Neuron (in vitro differentiated cells): ENCODE measurements around the gene IFNA14.
"Not testable (repeated sequence)": the region's sequence is repeated elsewhere in the genome, so short reads cannot be mapped to it uniquely, and the experiment has no call there.

ENCODE experiments used
- H2AFZ ChIP-seq: one replicate; pipeline ENCODE4 v1.6.1; 2013; ENCODE audit warnings: low read depth, mild to moderate bottlenecking, inconsistent platforms, low read length, moderate library complexity
- H3K27me3 ChIP-seq: one replicate; pipeline ENCODE4 v1.6.1; 2013; ENCODE audit warnings: low read length; ENCODE audit not compliant: insufficient read depth
- H3K36me3 ChIP-seq: one replicate; pipeline ENCODE4 v1.6.1; 2013; ENCODE audit warnings: low read length; ENCODE audit not compliant: insufficient read depth
- H3K4me1 ChIP-seq: one replicate; pipeline ENCODE4 v1.6.1; 2013; ENCODE audit warnings: low read length; ENCODE audit not compliant: insufficient read depth
- H3K4me3 ChIP-seq: 2 replicates; pipeline ENCODE4 v1.5.1; 2013; ENCODE audit warnings: mild to moderate bottlenecking, low read length, moderate library complexity
- H3K9me3 ChIP-seq: one replicate; pipeline ENCODE4 v1.6.1; 2013; ENCODE audit warnings: low read length

Gene IFNA14

DNA sequence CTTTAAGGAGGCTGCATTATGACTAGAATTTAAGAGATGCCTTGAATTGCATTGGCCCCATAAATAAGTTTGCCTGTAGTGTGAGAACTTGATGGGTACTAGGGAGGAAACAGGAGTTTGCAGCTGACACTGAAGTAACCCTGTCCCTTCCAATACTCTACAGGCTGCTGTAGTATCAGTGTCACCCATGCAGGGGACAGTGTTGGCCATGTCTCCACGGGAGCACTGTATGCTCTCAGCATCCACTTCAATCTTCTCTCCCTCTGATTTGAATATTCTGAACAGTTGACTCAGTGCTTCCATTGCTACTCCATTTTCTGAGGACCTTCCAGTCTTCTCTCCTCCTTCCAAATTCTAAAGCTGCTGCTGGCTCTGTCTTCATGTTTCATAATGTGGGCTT is 11.4 kb upstream of the IFNA14 start:
- no peak overlapping the region for H2AFZ ChIP-seq
- no peaks in the 10 kb centered on the region for H3K36me3 ChIP-seq
- no peaks in the 10 kb centered on the region for H3K27me3 ChIP-seq
- H3K4me1 ChIP-seq, result peaks cover 3% of the 10 kb centered on the region
- H3K9me3 ChIP-seq, result no peaks in the 10 kb centered on the region
- H3K4me3 ChIP-seq, result no peak overlapping the region

DNA sequence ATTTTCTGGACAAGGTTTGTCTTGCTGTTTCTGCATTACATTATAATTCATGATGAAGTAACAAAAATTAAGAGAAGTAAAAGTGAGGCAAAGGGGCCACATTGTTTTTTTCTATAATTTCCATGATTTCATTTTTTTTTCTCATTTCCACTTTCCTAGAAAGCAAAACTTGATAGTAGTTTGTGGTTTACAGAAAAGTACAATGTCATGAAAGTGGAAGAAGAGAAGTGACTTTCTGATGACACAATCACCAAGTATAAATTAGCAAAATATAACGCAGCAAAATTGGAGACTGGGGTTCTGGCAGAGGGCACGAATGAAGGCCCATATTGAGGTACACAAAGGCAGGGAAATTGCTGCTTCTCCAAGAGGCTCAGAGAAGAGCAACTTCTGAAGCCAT is 5.0 kb upstream of the IFNA14 start:
- Histone ChIP-seq H3K36me3 (no peaks in the 10 kb centered on the region), H3K9me3 (no peaks in the 10 kb centered on the region), H3K4me3 (no peak overlapping the region), H3K4me1 (no peaks in the 10 kb centered on the region), H2AFZ (no peak overlapping the region), H3K27me3 (no peaks in the 10 kb centered on the region)

DNA sequence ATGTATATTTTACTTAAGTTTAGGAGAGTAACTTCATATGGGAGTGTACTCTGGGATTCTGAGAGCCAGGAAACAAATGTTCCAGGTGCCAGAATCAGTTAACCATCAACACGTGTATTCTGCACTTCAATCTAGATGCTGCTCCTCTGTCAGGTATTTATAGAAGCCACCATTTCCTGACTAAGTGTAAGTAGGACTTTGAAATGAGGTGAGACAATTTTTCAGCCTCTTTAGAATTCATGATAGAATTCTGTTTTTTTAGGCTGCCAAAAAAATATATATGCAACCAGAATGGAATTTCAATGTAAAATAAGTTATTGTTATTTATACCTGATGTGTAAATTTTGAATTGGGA is 3.5 kb downstream of the IFNA14 start:
- H3K9me3 ChIP-seq, H3K4me3 ChIP-seq, H3K27me3 ChIP-seq: not testable (repeated sequence)

DNA sequence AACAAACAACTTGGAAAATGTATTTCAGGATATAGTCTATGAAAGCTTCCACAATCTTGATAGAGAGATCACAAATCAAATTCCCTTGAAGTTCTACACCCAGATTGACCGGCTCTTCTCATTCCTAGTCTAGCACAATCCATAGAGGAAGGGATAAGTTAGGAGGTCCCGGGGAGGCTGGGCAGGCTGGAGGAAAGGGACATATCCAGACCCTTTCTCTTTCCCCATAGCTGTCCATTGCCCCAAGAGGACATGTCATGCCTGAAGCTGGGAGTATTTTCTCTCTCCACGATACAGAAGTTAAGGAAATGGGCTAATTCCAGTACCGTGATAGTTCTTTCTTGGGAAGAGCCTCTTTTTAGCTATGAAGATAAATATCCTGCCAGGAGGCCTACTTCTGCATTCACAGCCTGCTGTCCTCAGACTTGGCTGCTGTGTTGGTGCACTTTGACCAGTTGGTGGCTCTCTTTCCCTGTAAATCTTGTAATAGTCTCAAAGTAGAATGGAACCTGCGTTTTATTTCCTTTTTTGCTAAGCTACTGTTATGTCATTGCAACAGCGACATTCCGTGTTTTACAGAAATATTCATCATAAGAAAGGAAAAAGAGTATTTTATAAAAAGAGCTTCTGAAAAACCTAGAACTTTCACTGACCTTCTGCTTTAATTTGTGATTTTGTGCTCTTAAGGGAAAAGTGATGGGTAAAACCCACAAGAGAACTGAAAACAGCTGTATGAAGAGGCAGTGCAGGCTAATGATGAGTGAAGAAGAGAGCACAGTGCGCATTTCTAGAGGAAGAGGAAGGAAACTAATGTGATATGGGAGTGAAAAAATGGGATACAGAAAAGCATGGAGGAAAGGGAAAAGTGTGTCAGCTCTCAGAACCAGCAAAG is 4.1 kb downstream of the IFNA14 start:
- H3K9me3 ChIP-seq, H3K4me1 ChIP-seq, H3K36me3 ChIP-seq, H3K4me3 ChIP-seq, H2AFZ ChIP-seq, H3K27me3 ChIP-seq: not testable (repeated sequence)

More for the DNA sequence above, 3.5 kb downstream of the IFNA14 start:
- H3K36me3 ChIP-seq, H3K4me1 ChIP-seq, H2AFZ ChIP-seq: not testable (repeated sequence)

DNA sequence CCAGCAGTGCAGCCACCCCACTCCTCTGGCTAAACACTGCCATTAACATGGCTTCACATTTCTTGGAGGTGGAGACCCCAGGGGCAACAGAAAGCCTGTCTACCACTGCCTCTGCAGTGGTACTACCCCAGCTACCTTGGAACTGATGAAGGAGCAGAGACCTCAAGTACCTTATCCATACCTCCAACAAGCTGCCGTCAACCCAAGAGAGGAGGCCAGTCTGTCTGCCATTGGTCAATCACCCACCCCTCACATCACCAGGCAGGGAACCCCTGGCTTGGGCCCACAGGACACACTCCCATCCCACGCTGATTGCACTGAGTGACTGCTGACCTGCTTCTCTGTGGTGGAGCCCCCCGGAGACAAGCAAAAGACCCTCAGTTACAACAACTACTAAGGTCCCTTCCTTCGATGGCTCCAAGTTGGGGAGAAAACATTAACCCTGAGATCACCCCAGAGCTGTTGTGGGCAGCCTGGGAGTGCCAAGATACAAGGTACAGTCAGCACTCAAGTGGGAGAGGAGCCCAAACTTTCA is 5.6 kb downstream of the IFNA14 start:
- Histone ChIP-seq H3K4me1 (no peaks in the 10 kb centered on the region), H2AFZ (no peak overlapping the region), H3K4me3 (no peak overlapping the region), H3K9me3 (no peaks in the 10 kb centered on the region), H3K36me3 (no peaks in the 10 kb centered on the region), H3K27me3 (no peaks in the 10 kb centered on the region)

DNA sequence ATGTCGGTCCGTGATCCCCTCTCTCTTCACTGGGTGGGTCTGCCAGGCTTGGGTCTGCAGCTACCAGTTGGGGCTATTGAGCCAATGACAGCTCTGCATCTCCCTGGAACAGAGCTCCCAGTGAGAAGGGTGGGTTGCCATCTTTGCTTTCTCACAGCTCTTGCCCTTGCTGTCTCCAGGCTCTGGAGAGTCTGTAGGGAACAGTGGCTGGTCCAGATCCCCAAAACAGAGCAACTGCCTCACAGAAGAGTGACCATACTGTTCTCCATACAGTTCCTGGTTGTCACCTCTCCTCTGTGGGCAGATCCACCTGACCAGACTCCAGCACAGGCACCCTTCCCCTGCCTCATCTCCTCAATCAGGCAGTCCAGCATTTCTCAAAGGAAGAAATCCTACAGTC is 6.5 kb downstream of the IFNA14 start:
- H3K9me3 ChIP-seq, result no peaks in the 10 kb centered on the region
- H3K4me3 ChIP-seq, result no peak overlapping the region
- no peaks in the 10 kb centered on the region for H3K36me3 ChIP-seq
- no peak overlapping the region for H2AFZ ChIP-seq
- no peaks in the 10 kb centered on the region for H3K27me3 ChIP-seq
- no peaks in the 10 kb centered on the region for H3K4me1 ChIP-seq

DNA sequence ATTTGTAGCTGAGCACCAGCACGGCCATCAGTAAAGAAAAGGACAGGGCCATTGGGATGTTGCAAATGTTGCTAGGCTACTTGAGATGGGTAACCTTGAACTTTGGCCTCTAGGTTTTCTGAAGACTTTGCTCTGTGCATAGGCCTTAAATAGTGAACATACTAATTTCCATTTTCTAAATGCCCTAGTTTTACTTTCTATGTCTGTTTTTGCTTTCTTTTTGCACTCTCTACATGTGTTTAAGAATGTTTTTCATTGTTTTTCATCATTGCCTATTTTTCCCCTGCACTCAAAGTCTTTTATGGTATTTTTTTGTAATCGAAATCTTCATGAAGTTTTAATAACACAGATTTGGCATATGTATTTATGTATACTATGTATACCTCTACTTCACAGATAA is 11.7 kb downstream of the IFNA14 start, which contains the start of gene IFNA17:
TSS of gene IFNA17 (minus strand) at position 101 of the 400 bp plus-strand sequence. CDS start at position 52, 49 bp downstream.
- no peaks in the 10 kb centered on the region for H3K36me3 ChIP-seq
- no peak within 1 kb of the TSS for H2AFZ ChIP-seq

DNA sequence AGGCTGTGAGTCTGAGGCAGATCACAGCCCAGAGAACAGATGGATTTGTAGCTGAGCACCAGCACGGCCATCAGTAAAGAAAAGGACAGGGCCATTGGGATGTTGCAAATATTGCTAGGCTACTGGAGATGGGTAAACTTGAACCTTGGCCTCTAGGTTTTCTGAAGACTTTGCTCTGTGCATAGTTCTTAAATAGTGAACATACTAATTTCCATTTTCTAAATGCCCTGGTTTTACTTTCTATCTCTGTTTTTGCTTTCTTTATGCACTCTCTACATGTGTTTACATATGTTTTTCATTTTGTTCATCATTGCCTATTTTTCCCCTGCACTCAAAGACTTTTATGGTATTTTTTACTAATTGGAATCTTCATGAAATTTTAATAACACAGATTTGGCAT is 22.6 kb downstream of the IFNA14 start, which contains the start of gene IFNA16:
TSS of gene IFNA16 (minus strand) at position 101 of the 400 bp plus-strand sequence. CDS start at position 95, 6 bp downstream.
- not testable (repeated sequence) for H2AFZ ChIP-seq, H3K36me3 ChIP-seq, H3K4me3 ChIP-seq, H3K9me3 ChIP-seq, H3K27me3 ChIP-seq, H3K4me1 ChIP-seq

More for the DNA sequence above, 11.7 kb downstream of the IFNA14 start, which contains the start of gene IFNA17:
- no peaks in the 10 kb centered on the region for H3K4me1 ChIP-seq
- no peak within 1 kb of the TSS for H3K4me3 ChIP-seq
- H3K9me3 ChIP-seq, result no peaks in the 10 kb centered on the region
- no peaks in the 10 kb centered on the region for H3K27me3 ChIP-seq

DNA sequence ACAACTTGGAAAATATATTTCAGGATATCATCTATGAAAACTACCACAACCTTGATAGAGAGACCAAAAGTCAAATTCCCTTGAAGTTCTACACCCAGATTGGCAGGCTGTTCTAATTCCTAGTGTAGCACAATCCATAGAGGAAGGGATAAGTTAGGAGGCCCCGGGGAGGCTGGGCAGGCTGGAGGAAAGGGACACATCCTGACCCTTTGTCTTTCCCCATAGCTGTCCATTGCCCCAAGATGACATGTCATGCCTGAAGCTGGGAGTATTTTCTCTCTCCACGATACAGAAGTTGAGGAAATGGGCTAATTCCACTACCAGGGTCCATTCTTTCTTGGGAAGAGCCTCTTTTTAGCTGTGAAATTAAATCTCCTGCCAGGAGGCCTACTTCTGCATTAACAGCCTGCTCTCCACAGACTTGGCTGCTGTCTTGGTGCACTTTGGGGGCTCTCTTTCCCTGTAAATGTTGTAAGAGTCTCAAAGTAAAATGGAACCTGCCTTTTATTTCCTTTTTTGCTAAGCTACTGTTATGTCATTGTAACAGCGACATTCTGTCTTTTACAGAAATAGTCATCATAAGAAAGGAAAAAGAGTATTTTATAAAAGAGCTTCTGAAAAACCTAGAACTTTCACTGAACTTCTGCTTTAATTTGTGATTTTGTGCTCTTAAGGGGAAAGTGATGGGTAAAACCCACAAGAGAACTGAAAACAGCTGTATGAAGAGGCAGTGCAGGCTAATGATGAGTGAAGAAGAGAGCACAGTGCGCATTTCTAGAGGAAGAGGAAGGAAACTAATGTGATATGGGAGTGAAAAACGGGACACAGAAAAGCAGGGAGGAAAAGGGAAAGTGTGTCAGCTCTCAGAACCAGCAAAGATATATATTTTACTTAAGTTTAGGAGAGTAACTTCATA is 26.1 kb downstream of the IFNA14 start:
- not testable (repeated sequence) for H3K36me3 ChIP-seq, H3K27me3 ChIP-seq, H3K4me3 ChIP-seq, H2AFZ ChIP-seq, H3K4me1 ChIP-seq, H3K9me3 ChIP-seq

DNA sequence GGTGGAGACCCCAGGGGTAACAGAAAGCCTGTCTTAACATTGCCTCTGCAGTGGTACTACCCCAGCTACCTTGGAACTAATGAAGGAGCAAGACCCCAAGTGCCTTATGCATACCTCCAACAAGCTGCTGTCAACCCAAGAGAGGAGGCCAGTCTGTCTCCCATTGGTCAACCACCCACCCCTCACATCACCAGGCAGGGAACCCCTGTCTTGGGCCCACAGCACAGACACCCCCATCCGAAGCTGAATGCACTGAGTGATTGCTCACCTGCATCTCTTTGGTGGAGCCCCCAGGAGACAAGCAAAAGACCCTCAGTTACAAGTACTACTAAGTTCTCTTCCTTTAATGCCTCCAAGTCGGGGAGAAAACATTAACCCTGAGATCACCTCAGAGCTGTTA is 27.6 kb downstream of the IFNA14 start:
- H3K4me1 ChIP-seq, H3K27me3 ChIP-seq, H2AFZ ChIP-seq, H3K9me3 ChIP-seq, H3K36me3 ChIP-seq, H3K4me3 ChIP-seq: not testable (repeated sequence)

DNA sequence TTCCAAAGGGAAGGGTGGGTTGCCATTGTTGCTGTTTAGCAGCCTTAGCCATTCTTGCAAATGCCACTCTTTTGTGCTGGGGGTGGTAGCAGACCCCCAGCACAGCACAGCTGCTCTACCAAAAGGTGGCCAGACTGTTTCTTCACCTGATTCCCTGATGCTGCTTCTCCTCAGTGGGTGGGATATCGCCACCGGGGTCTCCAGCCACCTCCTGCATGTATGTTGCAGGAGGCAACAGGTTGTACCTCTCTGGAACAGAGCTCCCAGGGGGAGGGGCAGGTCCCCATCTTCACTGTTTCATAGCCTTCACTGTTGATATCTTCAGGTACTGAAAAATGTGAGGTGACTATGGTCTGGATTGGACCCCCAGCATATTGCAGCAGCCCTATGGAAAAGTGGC is 29.0 kb downstream of the IFNA14 start:
- H3K4me1 ChIP-seq, H3K4me3 ChIP-seq, H3K9me3 ChIP-seq, H3K27me3 ChIP-seq, H2AFZ ChIP-seq, H3K36me3 ChIP-seq: not testable (repeated sequence)

DNA sequence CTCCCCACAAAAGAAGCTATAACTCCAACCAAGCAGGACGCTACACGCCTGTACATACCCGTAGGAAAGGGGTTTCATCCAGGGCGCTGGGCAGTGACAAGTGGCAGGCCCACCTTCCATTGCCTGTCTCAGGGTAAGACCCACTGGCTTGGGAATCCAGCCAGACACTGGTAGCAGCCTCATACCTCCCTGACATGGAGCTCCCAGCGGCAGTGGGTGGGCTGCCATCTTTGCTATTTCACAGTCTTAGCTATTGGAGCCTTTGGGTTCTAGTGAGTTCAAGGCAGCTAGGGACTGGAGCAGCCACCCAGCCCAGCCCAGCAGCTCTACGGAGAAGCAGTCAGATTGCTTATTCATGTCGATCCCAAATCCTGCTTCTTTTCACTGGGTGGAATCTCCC is 29.5 kb downstream of the IFNA14 start:
- no peak overlapping the region for H2AFZ ChIP-seq
- no peaks in the 10 kb centered on the region for H3K9me3 ChIP-seq
- no peaks in the 10 kb centered on the region for H3K27me3 ChIP-seq
- no peak overlapping the region for H3K4me3 ChIP-seq
- H3K36me3 ChIP-seq, result no peaks in the 10 kb centered on the region
- H3K4me1 ChIP-seq, result no peaks in the 10 kb centered on the region

DNA sequence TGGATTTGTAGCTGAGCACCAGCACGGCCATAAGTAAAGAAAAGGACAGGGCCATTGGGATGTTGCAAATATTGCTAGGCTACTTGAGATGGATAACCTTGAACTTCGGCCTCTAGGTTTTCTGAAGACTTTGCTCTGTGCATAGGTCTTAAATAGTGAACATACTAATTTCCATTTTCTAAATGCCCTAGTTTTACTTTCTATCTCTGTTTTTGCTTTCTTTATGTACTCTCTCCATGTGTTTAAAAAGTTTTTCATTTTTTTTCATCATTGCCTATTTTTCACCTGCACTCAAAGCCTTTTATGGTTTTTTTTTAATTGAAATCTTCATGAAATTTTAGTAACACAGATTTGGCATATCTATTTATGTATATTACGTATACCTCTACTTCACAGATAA is 32.8 kb downstream of the IFNA14 start, which contains the start of gene IFNA10:
TSS of gene IFNA10 (minus strand) at position 101 of the 400 bp plus-strand sequence. CDS start at position 55, 46 bp downstream.
- not testable (repeated sequence) for H3K9me3 ChIP-seq, H2AFZ ChIP-seq, H3K4me3 ChIP-seq, H3K4me1 ChIP-seq, H3K27me3 ChIP-seq, H3K36me3 ChIP-seq
